IMR-90 (cell line): ENCODE data around the gene ZDHHC11B. TPM values are rescaled to one million over a fixed set of nuclear protein-coding genes. Genes with fewer than 3 reads are reported as not detected.
"Not testable (repeated sequence)": the region's sequence is repeated elsewhere in the genome, so short reads cannot be mapped to it uniquely, and the experiment has no call there.

Experiments
- ATAC-seq: fragments of 200-7000 bp; cut with Tn5 transposase; 2 replicates; pipeline ENCODE4 v1.9.1; 2020; ENCODE audit warnings: low read depth, mild to moderate bottlenecking, moderate library complexity
- BruUV-seq: library from RNA; stranded (reverse); fragments of 400-500 nt; replicated peaks from 2 replicates; lab custom pipeline; 2021; lab: Mats Ljungman, UMichigan
- CTCF ChIA-PET: fragments of 300-600 bp; formaldehyde crosslinking; extraction: SDS; loops from one replicate; lab custom pipeline; 2021; ENCODE audit warnings: antibody characterized with exemption; lab: Yijun Ruan, JAX
- POLR2A ChIA-PET: fragments of 300-600 bp; sonication (Branson Sonifier 250); formaldehyde crosslinking; loops from one replicate; lab custom pipeline; 2022; ENCODE audit warnings: antibody characterized with exemption; ENCODE audit not compliant: unreplicated experiment; lab: Charles Lee
- DNase-seq: peaks from one replicate; pipeline ENCODE4 v3.0.0; 2013
- H2AFZ ChIP-seq: replicated peaks from 2 replicates; pipeline ENCODE3; 2013; ENCODE audit warnings: low read length, mild to moderate bottlenecking; ENCODE audit not compliant: poor library complexity
- H2AK5ac ChIP-seq: 2 replicates; pipeline ENCODE4 v1.6.1; 2013; ENCODE audit warnings: low read depth, low read length, inconsistent platforms
- H2AK9ac ChIP-seq: replicated peaks from 2 replicates; pipeline ENCODE3; 2013; ENCODE audit warnings: mild to moderate bottlenecking, low read depth, low read length, moderate library complexity; ENCODE audit not compliant: poor library complexity
- H2BK120ac ChIP-seq: 2 replicates; pipeline ENCODE4 v1.6.1; 2013; ENCODE audit warnings: low read depth, low read length, inconsistent platforms
- H2BK15ac ChIP-seq: 3 replicates; pipeline ENCODE4 v1.6.1; 2013; ENCODE audit warnings: low read depth, low read length, inconsistent platforms
- H2BK20ac ChIP-seq: 2 replicates; pipeline ENCODE4 v1.6.1; 2013; ENCODE audit warnings: low read depth, mild to moderate bottlenecking, inconsistent platforms, low read length, moderate library complexity
- H2BK5ac ChIP-seq: 2 replicates; pipeline ENCODE4 v1.6.1; 2013; ENCODE audit warnings: mild to moderate bottlenecking, low read depth, low read length, inconsistent platforms; ENCODE audit not compliant: poor library complexity, severe bottlenecking
- H3K14ac ChIP-seq: replicated peaks from 2 replicates; pipeline ENCODE4 v1.6.1; 2013; ENCODE audit warnings: low read depth, low read length, inconsistent platforms
- H3K18ac ChIP-seq: 2 replicates; pipeline ENCODE4 v1.6.1; 2013; ENCODE audit warnings: low read depth, low read length, control low read depth
- H3K23ac ChIP-seq: 2 replicates; pipeline ENCODE4 v1.6.1; 2013; ENCODE audit warnings: low read depth, low read length, inconsistent platforms
- H3K27ac ChIP-seq: 2 replicates; pipeline ENCODE4 v1.5.1; 2013; ENCODE audit warnings: mild to moderate bottlenecking, control low read depth, low read length; ENCODE audit not compliant: insufficient read depth
- H3K27me3 ChIP-seq: 2 replicates; pipeline ENCODE4 v1.6.1; 2013; ENCODE audit warnings: low read length; ENCODE audit not compliant: control insufficient read depth, insufficient read depth
- H3K36me3 ChIP-seq: 2 replicates; pipeline ENCODE4 v1.6.1; 2013; ENCODE audit warnings: low read length, mixed read lengths; ENCODE audit not compliant: control insufficient read depth, insufficient read depth
- H3K4ac ChIP-seq: 2 replicates; pipeline ENCODE4 v1.6.1; 2013; ENCODE audit warnings: low read depth, low read length, inconsistent platforms
- H3K4me1 ChIP-seq: 2 replicates; pipeline ENCODE4 v1.6.1; 2013; ENCODE audit warnings: low read length, mixed read lengths; ENCODE audit not compliant: control insufficient read depth, insufficient read depth
- H3K4me2 ChIP-seq: 2 replicates; pipeline ENCODE4 v1.6.1; 2013; ENCODE audit warnings: low read depth, mild to moderate bottlenecking, control low read depth, low read length, moderate library complexity
- H3K4me3 ChIP-seq: 2 replicates; pipeline ENCODE4 v1.5.1; 2013; ENCODE audit warnings: low read depth, mild to moderate bottlenecking, control low read depth, low read length, moderate library complexity; ENCODE audit not compliant: insufficient read depth
- H3K56ac ChIP-seq: 2 replicates; pipeline ENCODE4 v1.6.1; 2013; ENCODE audit warnings: low read length, inconsistent platforms; ENCODE audit not compliant: insufficient read depth; ENCODE audit errors: extremely low read depth
- H3K79me1 ChIP-seq, 2 experiments: 2 replicates each; pipeline ENCODE4 v1.6.1; 2013; ENCODE audit warnings: low read length in 2 of 2, inconsistent platforms in 1 of 2, low read depth in 1 of 2
- H3K9ac ChIP-seq: 2 replicates; pipeline ENCODE4 v1.6.1; 2013; ENCODE audit warnings: low read depth, low read length, control low read depth
- H3K9me1 ChIP-seq: 2 replicates; pipeline ENCODE4 v1.6.1; 2013; ENCODE audit warnings: low read length, inconsistent platforms; ENCODE audit not compliant: insufficient read depth
- H3K9me3 ChIP-seq: 2 replicates; pipeline ENCODE4 v1.6.1; 2013; ENCODE audit warnings: low read length; ENCODE audit not compliant: control insufficient read depth, insufficient read depth
- H4K20me1 ChIP-seq: 2 replicates; pipeline ENCODE4 v1.6.1; 2013; ENCODE audit warnings: low read length, inconsistent platforms; ENCODE audit not compliant: insufficient read depth
- H4K5ac ChIP-seq: 2 replicates; pipeline ENCODE4 v1.6.1; 2013; ENCODE audit warnings: mild to moderate bottlenecking, low read depth, low read length, control low read depth
- H4K8ac ChIP-seq, 2 experiments: 2 replicates each; pipeline ENCODE4 v1.6.1; 2013; ENCODE audit warnings: low read depth in 2 of 2, low read length in 2 of 2, control low read depth in 1 of 2, inconsistent platforms in 1 of 2
- H4K91ac ChIP-seq: 2 replicates; pipeline ENCODE4 v1.6.1; 2013; ENCODE audit warnings: low read depth, low read length, inconsistent platforms; ENCODE audit not compliant: insufficient read depth
- WGBS, 2 experiments: methylation state at CpG; one replicate each; pipeline versions ENCODE4 v1.1.5 to v1.1.7; 2013; ENCODE audit warnings: missing lambda C conversion rate in 2 of 2; ENCODE audit not compliant: insufficient read length in 1 of 2; ENCODE audit errors: extremely low coverage in 2 of 2; 5-methylcytosine and 5-hydroxymethylcytosine counted together
- dilution Hi-C: fragments of 300-500 bp; cut with HindIII; formaldehyde crosslinking; loops from one replicate; pipeline ENCODE4 v1.14.3; 2018; ENCODE audit warnings: low sequenced_read_pairs; ENCODE audit not compliant: unreplicated experiment
- in situ Hi-C: fragments of 300-500 bp; cut with MboI; formaldehyde crosslinking; loops from 3 replicates; pipeline ENCODE4 v1.14.3; 2019; ENCODE audit warnings: low sequenced_read_pairs, inconsistent platforms, mixed read lengths
- intact Hi-C: fragments of 100-400 bp; cut with micrococcal nuclease; formaldehyde crosslinking; loops from 2 replicates; pipeline ENCODE4 v1.10.0; 2022
- polyA plus RNA-seq, 3 experiments: library from polyadenylated mRNA; depleted of rRNA; stranded (reverse); fragments of >200 nt; gene quantifications; 2 replicates each; pipeline ENCODE4 v1.2.3, GENCODE V29; 2012; ENCODE audit warnings: low replicate concordance in 1 of 3
- total RNA-seq: library from RNA; depleted of rRNA; stranded (reverse); fragments of >200 nt; gene quantifications from 2 replicates; pipeline ENCODE4 v1.2.3, GENCODE V29; 2012

The ZDHHC11B gene
- total and polyA plus RNA-seq, 2 of the 4 experiments (the other 2 are of a cell fraction) = 0.12 TPM; not detected in 1

DNA sequence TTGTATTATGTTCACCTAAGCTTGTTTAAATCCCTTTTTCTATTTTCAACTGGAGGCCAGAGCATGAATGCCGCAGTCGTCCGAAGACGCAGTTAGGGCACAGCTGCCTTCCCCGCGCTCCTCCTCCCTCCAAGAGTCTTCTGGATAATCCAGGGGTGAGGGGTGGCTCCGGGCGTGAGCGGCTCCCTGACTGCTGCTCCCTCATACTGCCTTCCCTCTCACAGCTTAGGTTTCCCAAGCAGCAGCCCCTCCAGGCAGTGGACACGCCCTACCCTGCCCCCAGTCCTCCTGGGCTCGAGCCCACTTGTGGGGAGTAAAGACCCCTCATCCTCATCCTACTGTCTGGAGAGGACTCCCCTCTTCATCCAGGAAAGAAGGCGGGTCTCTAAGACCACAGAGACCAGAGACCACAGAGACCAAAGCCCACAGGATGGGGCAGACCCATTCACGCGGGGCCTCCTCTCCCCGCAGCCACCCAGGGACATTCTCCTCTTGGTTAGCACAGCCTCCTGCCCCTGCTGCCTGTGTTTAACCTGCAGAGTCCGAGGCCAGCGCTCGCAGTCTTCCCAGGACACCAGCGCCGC lies 31.9 kb downstream of the ZDHHC11B start:
- BruUV-seq, H3K9me1 ChIP-seq, H3K4me1 ChIP-seq, POLR2A ChIA-PET, H3K56ac ChIP-seq, H3K18ac ChIP-seq, H4K8ac ChIP-seq, H4K91ac ChIP-seq, H3K4ac ChIP-seq, H3K14ac ChIP-seq, H2BK20ac ChIP-seq, H2BK15ac ChIP-seq, H3K9ac ChIP-seq, H3K9me3 ChIP-seq, dilution Hi-C loops, DNase-seq, H2AK9ac ChIP-seq, intact Hi-C loops, ATAC-seq, H2BK5ac ChIP-seq, H3K27ac ChIP-seq, H2BK120ac ChIP-seq, H4K20me1 ChIP-seq, H3K36me3 ChIP-seq, H2AFZ ChIP-seq, H2AK5ac ChIP-seq, CTCF ChIA-PET, H3K4me3 ChIP-seq, H3K79me1 ChIP-seq, H4K5ac ChIP-seq, H3K4me2 ChIP-seq, in situ Hi-C loops, H3K23ac ChIP-seq: not testable (repeated sequence)
- WGBS, 2 experiments = no CpG with 5 or more reads among the region's 20 CpGs
- peaks cover 12% of the 10 kb centered on the region for H3K27me3 ChIP-seq

DNA sequence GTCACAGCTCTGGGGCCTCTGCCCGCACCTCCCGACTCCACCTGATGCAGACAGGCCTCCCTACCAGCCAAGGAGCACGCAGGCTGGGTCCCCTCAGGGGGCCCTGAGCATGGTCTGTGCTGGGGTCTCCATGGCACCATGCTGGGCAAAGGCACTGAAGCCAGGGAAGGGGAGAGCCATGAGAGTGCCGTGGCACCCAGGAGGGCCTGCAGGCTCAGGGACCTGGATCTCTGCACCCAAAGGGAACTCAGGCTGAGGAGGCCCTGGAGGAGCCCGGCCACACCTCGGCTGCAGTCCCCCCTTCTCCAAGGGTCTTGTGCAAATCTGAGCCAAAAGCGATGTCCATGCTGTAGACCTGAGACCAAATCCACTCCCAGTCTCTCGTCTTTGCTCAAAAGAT lies 32.5 kb downstream of the ZDHHC11B start:
- H2BK120ac ChIP-seq, POLR2A ChIA-PET, H3K56ac ChIP-seq, H3K9ac ChIP-seq, dilution Hi-C loops, H3K4me1 ChIP-seq, H3K14ac ChIP-seq, H3K4me3 ChIP-seq, H2AFZ ChIP-seq, CTCF ChIA-PET, H3K27me3 ChIP-seq, H2AK5ac ChIP-seq, H3K9me1 ChIP-seq, H4K91ac ChIP-seq, H2BK15ac ChIP-seq, H3K9me3 ChIP-seq, H3K4me2 ChIP-seq, H3K79me1 ChIP-seq, H3K18ac ChIP-seq, ATAC-seq, H4K5ac ChIP-seq, H2BK20ac ChIP-seq, H3K36me3 ChIP-seq, H4K8ac ChIP-seq, DNase-seq, H2AK9ac ChIP-seq, H2BK5ac ChIP-seq, H3K23ac ChIP-seq, BruUV-seq, H3K27ac ChIP-seq, H4K20me1 ChIP-seq, intact Hi-C loops, in situ Hi-C loops, H3K4ac ChIP-seq: not testable (repeated sequence)
- no CpG with 5 or more reads among the region's 8 CpGs for WGBS, 2 experiments
